ENCODE measurements around the gene PPP4R4. TPM values are rescaled to one million over a fixed set of nuclear protein-coding genes. Genes with fewer than 3 reads are reported as not detected.

Gene PPP4R4
- total RNA-seq, 1 experiment from 2014 or later: 3.9 TPM

GRCh38 chr14:94320243-94320642 lies 146.1 kb downstream of the PPP4R4 start:
- TF ChIP-seq CTCF (conservative IDR thresholded peaks at IDR 0.05): no peak
- Histone ChIP-seq H3K18ac (ENCODE audit: insufficient read length, low read depth, low read length) (no peak overlapping the region), H2AFZ (ENCODE audit: low read length) (no peak overlapping the region), H2AK5ac (ENCODE audit: insufficient read length, low read length) (no peak overlapping the region), H4K5ac (ENCODE audit: insufficient read length, low read depth, low read length) (no peak overlapping the region), H3K56ac (ENCODE audit: insufficient read length, low read depth, low read length) (no peak overlapping the region), H3K9me3 (ENCODE audit: control insufficient read depth, low read depth, low read length) (no peaks in the 10 kb centered on the region), H4K91ac (ENCODE audit: insufficient read length, low read depth, low read length) (no peak overlapping the region), H2BK5ac (ENCODE audit: insufficient read length, low read length) (no peak overlapping the region), H3K79me2 (ENCODE audit: insufficient read depth, low read length) (no peaks in the 10 kb centered on the region), H3K14ac (ENCODE audit: insufficient read depth, low read length) (no peak overlapping the region), H3K23me2 (ENCODE audit: insufficient read length, low read depth, low read length, poor library complexity, severe bottlenecking) (no peaks in the 10 kb centered on the region), H3K27ac (ENCODE audit: insufficient read length, low read depth, low read length) (no peak overlapping the region), H3K4me2 (ENCODE audit: insufficient read depth, insufficient read length, low read length) (no peak overlapping the region), H3K79me1 (ENCODE audit: insufficient read depth, low read depth, low read length, poor library complexity, severe bottlenecking) (no peaks in the 10 kb centered on the region), H2BK15ac (ENCODE audit: low read depth, low read length) (no peak overlapping the region), H2BK20ac (ENCODE audit: low read depth, low read length, poor library complexity, severe bottlenecking) (no peak overlapping the region), H3K4ac (ENCODE audit: low read depth, low read length) (no peak overlapping the region), H2BK120ac (ENCODE audit: low read depth, low read length, poor library complexity, severe bottlenecking) (no peak overlapping the region), H3K4me1 (ENCODE audit: insufficient read depth, low read length) (no peaks in the 10 kb centered on the region), H3K27me3 (ENCODE audit: insufficient read depth, low read length) (no peaks in the 10 kb centered on the region), H4K20me1 (ENCODE audit: control insufficient read depth, insufficient read depth, insufficient read length) (no peaks in the 10 kb centered on the region), H3T11ph (ENCODE audit: low read length) (no peak overlapping the region), H2BK12ac (ENCODE audit: insufficient read length, low read depth, low read length) (no peak overlapping the region), H3K23ac (ENCODE audit: insufficient read length, low read depth, low read length) (no peak overlapping the region), H4K8ac (replicated peaks; ENCODE audit: insufficient read length, low read depth, low read length) (no peak overlapping the region), H3K9ac (ENCODE audit: extremely low read depth, insufficient read length, low read length) (no peak overlapping the region)
- DNase-seq: no peak
- no peaks in the 10 kb centered on the region for H3K9me3 Mint-ChIP-seq
- no peak overlapping the region for H3K27ac Mint-ChIP-seq
- no CpG with 5 or more reads among the region's 5 CpGs for WGBS (ENCODE audit: extremely low coverage, insufficient read length, low lambda C conversion rate)
- H3K36me3 Mint-ChIP-seq (ENCODE audit: insufficient read depth in 1 of 3, low read depth in 3 of 3): no peaks in the 10 kb centered on the region
- H3K27me3 Mint-ChIP-seq (ENCODE audit: low read depth): peaks cover 5% of the 10 kb centered on the region; the same call in 1 of the 2 replicates
- peaks cover 5 to 6% of the 10 kb centered on the region in 2 experiments; a peak in 2 of 4 replicates for H3K4me1 Mint-ChIP-seq
- no peak overlapping the region for H3K4me3 Mint-ChIP-seq
